ENCODE measurements around the gene RASL10A.

The RASL10A gene

DNA sequence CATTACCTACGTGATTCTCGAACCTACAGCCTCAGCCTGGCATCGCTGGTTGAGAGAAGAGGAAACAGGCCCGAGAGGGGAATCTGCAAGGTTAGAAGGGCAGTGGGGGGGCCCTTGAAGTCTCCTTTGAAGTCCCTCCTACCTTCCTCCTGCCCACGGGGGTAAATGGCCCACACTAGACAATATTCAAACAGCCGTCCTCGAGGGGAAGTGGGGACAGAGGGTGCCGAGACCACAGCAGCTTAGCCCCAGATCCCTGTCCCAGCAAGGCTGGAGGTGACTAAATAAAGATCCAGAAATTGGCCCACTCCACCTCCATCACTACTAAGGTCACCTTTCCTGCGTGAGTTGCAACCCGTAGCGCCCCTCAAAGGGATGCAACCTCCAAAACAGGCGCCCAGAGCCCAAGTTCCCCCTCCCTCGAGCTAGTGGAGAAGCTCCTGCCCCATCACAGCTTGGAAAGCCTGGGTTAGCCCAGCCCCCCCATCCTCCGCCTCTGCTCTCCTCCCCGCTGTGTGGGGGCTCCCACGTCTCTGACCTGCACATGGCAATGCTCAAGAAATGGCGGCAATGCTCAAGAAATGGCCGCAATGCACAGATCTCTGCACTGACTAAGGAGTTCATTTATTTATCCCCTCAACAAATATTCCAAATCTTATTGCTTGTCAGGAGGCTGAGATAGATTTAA, 788 bp upstream of the RASL10A start:
- no peak for DNase-seq

DNA sequence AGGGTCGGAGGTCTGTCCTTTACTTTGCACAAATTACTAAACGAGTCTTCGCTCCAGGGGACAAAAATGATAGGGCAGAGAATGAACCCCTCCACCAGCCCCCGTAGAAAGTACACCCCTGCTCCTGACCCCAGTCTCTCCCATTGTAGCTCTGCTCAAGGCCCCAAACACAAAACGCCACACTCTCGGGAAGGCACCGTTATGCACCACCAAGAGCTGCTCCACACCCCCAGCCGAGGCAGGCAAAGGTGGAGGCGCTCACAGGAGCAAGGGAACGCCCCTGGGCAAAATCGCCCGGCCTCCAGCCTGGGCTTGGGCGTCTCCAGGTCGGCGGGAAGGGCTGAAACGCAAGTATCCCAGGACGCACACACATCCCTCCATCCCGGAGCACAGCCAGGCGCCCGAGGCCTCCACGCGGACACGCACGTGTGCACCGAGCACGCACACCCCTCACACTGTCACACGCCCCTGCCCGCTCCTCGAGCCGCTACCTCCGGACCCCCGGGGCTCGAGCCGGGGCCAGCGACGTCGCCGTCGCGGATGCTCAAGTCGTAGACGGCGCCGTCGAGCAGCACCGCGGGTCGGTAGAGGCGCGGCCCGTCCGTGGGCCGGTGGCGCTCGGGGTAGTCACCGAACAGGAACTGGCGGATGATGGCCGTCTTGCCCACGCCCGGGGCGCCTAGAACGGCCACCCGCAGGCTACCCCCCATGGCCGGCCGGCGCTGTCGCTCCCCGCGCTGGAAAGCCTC, 786 bp downstream of the RASL10A start:
- peak; percentile 35 to 59 (median 48) for DNase-seq

DNA sequence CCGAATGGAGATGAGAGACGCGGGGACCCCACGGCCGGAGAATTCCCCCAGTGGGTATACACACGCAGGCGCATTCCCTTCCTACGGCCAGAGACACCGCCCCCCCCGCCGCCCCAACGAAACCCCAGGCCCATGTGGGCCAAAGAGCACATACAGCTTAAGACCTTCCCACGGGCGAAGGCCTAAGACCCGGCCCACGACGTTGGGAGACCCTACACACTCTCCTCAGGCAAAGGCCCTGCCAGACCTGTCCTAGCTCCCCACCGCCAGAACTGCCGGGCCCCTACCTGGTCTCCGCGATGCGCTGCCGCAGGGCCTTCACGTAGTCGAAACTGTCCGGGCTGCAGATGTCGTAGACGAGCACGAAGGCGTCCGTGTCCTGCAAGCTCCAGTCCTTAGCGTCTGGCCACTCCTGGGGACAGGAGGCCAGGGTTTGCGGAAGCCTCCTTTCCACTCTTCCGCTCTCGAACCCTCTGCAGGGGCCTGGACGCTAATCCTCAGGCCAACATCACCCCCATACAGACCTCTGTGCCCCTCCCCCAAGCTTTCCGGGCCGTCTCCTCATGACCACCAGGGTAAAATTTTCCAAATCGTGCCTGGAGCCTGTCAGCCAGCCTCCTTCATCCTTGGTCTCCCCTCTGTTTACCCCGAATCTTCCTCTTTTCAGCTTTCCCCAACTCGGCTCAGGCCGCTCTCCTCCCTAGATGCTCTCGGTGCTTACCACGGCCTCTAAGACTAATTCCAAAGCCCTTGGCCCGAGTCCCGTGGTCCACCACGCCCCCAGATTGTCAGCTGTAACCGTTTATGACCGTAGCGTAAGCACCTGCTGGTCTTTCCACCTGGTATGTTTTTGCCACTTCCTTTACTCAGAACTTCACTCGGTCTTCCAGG, 1.7 kb downstream of the RASL10A start:
- DNase-seq: no peak

DNA sequence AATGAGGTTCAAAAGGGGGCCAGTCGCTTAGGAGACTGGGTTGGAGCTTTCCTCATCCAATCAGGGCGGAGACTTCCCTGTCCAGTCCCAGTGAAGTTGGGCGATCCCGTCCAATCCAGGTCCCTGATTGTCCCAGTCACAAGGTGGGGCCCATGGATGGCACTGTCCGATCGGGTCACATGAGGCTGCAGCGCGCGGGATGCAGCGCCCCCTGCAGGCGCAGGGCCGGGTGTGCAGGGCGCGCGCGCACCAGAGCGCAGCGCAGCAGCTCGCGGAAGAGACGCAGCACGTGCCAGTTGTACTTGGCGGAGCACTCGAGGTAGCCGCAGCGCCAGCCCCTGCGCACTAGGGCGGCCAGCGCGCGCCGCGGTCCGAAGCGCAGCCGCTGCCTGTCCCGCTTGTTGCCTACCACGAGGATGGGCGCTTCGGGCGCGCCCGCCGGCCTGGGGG, 2.3 kb downstream of the RASL10A start:
- peak; percentile 47 to 66 (median 51) for DNase-seq

DNA sequence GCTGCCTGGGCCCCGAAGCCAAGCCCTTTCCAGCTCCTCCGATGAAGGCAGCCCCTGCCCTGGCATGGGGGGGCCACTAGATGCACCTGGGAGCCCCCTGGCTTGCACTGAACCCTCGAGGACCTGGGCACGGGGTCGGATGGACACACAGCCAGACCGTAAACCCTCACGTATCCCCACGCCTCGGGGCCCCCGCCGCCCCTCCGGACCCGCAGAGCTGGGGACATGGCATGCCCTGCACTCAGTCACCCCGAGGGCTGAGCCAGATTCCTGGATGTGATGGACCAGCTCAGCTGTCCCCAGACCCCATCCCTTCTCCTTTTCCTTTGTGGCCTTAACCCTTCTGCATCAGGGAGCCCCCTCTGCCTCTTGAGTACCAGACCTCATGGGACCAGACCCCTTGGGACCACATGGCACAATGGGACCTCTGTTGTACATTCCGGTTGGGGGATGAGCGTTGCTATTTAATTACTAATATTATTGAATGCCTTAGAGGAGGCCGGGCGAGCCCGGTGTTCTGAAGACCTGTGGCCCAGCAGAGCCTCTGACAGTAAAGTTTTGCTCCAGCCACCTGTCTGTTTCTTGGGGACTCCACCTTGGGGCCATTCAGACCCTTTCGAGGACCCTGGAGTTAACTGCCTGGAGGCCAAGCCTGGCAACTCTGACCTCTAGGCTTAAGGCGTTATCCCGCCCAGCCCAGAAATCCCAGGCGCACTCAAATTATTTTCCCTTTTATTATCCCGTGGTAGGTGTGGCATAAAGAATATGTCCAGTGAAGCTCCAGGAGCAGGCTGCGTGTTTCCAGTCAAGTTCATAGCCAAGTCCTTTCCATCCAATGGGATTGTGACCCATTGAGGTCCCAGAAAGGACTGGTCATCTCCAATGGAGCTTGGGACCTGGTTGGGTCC, 3.0 kb downstream of the RASL10A start:
- no peak for DNase-seq

DNA sequence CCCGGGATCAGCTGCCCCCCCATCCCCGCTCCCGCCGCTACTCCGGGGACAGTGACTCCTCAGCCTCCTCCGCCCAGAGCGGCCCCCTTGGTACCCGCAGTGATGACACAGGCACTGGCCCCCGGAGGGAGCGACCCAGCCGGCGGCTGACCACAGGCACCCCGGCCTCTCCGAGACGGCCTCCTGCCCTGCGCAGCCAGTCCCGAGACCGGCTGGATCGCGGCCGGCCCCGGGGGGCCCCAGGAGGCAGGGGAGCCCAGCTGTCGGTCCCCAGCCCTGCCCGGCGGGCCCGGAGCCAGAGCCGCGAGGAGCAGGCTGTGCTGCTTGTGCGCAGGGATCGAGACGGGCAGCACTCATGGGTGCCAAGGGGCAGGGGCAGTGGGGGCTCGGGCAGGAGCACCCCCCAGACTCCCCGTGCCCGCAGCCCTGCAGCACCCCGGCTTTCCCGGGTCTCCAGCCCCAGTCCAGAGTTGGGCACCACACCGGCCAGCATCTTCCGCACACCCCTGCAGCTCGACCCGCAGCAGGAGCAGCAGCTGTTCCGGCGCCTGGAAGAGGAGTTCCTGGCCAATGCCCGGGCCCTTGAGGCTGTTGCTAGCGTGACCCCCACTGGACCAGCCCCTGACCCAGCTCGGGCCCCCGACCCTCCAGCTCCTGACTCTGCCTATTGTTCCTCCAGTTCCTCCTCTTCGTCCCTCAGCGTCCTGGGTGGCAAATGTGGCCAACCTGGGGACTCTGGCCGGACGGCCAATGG, 3.9 kb downstream of the RASL10A start:
- no peak for DNase-seq

DNA sequence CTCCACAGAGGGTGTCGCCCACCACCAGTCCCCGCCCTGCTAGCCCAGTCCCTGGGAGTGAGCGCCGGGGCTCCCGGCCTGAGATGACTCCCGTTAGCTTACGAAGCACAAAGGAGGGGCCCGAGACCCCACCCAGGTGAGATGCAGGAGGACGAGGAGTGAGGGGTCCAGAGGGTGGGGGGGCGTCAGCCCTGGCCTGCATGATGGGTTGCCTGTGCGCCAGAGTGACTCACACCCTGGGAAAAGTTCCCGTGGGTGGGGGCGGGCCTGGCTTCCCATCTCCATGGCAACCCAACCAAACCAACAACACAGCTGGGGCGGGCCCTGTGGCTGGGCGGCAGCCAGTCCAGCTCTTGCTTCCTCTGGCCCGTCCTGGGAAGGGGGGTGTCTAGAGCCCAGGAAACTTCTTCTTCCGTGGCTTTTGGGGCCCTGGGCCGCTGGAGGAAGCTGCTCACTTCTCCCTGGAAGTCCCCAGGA, 4.6 kb downstream of the RASL10A start:
- peak; percentile 99 to 100 (median 99) for DNase-seq

DNA sequence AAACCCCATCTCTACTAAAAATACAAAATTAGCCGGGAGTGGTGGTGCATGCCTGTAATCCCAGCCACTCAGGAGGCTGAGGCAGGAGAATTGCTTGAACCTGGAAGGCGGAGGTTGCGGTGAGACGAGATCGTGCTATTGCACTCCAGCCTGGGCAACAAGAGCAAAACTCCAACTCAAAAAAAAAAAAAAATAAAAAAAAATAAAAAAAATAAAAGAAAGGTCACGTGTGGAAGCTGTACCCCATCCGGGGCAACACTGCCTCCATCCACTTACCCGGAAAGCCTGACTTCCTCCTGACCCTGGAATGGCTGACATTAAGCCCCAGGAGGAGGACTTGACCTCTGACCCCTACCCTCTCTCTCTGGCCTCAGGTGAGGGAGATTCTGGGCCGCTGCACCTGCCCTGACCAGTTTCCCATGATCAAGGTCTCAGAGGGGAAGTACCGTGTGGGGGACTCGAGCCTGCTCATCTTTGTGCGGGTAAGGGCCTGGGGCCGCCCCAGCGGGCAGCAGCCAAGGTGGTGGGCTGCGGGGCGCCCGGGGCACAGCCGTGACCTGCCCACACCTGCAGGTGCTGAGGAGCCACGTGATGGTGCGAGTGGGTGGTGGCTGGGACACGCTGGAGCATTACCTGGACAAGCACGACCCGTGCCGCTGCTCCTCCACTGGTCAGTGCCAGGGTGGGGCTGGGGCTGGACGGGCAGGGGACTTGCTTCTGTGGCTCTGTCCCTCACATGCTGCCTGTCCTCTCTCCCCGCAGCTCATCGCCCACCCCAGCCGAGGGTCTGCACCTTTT, 5.2 kb downstream of the RASL10A start:
- DNase-seq: no peak

DNA sequence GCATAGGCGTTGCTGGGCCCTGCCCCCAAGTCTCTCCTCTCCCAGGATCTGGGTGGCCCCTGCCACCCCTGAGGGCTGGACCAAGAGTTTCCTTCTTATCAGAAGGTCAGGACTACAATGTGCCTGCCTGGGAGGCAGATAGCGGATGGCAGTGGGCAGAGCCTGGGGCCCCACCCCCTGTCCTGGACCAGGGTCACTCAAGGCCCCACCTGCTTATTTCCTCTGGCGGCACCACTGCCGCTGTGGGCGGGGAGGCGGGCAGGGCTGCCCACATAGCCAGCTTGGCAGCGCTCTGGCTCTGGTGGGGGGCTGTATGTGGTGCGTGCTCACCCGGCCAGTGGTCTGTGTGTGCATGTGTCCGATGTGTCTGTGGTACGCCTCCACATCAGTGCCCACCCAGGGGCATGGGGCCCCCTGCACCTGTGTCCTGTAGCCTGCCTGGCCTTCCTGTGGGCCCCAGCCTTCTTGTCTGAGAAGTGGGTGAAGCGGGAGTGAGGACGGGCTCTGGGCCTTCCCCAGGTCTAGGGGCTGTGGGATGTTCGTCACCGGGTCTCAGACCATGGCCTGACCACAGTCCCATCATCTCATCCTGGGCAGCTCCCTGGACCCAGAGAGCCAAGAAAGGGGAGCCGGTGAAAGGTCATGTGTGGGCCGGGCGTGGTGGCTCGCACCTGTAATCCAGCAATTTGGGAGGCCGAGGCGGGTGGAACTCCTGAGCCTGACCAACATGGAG, 6.0 kb downstream of the RASL10A start:
- DNase-seq: no peak

DNA sequence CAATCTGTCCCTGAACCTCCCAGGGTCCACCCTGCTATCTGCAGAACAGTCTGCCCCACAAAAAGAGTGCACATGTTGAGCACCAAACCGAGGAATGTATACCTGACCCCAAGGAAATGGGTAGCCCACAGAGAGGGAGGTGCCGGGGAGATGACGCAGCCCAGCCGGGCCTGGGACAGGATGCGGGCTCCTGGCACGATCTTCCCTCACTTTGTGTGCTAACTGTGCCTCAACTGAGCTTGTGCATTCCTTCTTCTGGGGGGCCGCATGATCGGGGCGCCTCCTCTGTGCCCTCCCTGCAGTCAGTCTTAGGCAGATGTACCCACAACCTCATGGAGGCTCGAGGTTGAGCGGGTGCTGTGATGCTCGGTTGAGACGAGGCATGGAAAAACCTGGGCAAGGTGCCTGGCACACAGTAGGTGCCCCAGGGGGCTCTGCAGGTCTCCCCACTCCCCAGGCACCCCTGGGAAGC, 6.7 kb downstream of the RASL10A start:
- no peak for DNase-seq

DNA sequence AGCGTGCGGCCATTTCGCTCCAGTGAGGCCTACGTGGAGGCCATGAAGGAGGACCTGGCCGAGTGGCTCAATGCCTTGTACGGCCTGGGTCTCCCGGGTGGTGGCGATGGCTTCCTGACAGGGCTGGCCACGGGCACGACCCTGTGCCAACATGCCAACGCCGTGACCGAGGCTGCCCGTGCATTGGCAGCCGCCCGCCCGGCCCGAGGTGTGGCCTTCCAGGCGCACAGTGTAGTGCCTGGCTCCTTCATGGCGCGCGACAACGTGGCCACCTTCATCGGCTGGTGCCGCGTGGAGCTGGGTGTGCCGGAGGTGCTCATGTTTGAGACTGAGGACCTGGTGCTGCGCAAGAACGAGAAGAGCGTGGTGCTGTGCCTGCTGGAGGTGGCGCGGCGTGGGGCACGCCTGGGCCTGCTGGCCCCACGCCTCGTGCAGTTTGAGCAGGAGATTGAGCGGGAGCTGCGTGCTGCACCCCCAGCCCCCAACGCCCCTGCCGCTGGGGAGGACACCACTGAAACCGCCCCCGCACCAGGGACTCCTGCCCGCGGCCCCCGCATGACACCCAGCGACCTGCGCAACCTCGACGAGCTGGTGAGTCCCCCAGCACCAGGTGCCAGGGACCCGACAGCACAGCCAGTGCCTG, 7.2 kb downstream of the RASL10A start:
- no peak for DNase-seq

DNA sequence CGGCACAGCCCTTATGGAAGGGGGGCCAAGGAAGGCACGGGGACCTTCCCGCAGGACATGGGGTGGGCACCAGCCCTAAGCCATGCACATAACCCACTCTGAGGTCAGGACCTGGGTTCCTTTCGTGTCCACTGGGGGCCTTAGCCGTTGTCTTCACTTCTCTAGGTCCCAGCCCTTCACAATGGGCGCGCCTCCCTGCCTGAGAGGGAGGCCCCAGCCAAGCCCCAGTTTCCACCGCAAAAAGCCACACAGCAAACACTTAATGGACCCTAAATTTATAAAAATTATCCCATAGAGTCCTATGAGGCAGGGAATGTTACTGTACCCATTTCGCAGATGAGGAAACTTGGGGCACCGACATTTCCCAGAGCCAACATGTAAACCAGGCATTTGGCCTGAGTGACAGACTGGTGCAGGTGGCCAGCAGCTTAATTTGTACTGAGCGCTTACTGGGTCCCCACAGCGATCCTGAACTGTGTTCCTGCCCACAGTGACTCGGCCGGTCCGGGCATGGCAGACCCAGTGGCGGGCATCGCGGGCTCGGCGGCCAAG, 7.8 kb downstream of the RASL10A start:
- DNase-seq: no peak

DNA sequence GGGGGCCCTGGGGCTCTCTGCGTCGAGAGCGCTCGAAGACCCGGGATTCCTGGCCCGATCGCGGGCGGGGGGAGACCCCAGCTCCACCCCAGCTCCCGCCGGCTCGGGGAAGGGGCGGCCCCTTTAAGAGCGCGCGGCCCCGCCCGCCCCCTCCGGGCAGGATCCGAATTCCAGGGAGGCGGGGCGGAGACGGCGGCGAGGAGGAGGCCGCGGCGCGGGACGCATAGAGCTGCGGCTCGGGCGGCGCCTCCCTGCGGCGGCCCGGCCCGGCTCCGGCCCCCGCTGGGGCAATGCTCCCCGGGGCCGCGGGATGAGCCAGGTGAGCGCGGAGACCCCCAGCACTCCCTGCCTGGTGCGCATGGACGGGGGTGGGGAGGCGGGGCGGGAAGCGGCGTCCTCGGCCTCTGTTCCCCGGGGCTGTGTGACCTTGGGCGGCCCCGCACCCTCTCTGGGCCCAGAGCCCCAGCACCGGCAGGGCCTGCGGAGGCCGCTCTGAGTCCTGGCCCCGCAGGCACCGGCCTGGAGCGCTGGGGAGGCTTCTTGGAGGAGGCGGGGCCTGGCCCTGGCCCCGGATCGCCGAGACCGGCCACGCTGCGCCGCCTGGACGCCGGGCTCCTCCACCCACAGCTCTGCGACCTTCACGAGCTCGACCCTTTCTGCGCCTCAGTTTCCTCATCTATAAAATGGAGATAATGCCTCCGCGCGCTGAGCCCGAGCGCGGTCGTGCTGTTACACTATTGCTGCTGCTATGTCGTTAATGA, 8.5 kb downstream of the RASL10A start:
- DNase-seq: peak; percentile 80 to 94 (median 87)

DNA sequence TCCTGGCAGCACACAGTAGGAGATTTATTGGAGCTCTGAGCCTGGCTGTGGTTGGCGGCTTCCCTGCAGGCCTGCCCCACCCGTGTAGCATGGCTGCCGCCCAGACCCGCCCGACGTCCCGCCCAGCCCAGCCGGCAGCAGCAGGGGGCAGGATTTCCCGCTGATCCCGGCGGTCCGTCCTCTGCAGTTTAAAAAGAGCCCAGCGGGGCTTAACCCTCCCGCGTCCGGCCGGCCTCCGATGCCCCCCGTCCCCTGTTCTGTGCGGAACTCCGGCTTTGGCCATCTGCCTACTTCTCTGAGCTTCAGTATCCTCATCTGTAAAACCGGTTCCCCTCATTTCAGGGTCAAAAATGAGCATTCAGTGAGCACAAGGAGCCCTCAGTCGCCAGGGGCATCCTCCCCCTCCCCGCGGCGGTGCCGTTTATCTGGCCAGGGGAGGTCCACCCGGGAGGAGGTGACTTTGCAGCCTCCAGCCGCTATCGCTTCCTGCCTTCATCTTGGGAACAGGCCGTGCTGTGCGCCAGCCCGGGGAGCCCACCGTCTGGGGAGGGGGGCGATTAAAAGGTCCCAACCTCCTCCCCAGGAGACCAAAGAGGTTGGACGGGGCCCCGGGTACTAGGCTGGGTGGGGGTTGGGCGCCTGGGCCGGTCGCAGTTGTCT, 9.2 kb downstream of the RASL10A start, which contains the start of gene GAS2L1:
Gene GAS2L1 (plus strand): TSS at position 476 of the 660 bp plus-strand sequence. CDS start 1,456 bp downstream, outside the sequence.
- DNase-seq: peak; percentile 70 to 91 (median 82)

DNA sequence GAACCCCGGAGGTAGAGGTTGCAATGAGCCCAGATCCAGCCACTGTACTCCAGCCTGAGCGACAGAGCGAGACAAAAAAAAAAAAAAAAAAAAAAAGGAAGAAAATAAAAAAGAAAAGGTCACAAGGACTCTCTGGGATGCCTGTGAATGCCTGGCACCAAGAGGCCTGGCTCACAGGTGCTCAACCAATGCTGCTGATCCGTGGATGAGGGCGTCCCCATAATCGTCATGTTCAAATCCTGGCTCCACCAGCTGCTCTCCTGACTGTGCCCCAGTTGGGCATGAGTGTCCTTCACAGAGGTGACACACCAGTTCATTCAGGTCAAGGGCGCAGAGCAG, 9.7 kb downstream of the RASL10A start:
- no peak for DNase-seq

DNA sequence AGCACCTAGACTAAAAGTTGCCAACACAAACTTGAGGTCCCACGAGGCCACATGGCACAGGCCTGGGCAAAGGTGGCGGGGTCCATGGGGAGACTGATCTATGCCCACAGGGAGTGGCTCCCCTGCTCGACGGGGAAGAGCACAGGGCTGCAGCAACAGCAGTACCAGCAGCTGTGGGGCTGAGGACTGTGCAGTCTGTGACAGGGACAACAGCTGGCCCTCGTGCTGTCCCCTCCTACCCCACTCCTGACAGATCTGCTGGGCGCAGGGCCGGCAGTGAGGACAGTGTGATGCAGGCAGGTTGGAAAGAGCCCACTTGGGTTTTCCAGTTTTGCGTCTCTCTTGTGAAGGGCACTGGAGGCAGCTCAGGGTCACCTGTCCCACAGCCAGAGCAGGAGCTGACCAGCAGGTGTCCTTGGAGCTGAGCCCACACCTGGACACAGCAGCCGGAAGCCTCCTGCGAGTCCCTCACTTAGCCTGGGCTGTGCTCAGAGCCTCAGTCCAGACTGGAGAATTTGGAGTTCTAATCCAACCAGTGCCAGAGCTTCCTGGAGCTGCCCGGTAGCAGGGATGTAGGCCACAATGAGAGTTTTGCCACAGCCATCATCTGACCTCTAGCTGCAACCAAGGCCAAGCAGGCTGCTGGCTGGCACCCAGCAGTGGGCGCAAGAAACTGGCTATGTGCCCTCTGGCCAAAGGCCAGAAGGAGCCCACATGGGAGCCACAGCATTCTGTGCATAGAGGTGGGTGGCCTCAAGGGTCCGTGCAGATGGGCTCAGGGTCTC, 12.6 kb downstream of the RASL10A start:
- DNase-seq: no peak

DNA sequence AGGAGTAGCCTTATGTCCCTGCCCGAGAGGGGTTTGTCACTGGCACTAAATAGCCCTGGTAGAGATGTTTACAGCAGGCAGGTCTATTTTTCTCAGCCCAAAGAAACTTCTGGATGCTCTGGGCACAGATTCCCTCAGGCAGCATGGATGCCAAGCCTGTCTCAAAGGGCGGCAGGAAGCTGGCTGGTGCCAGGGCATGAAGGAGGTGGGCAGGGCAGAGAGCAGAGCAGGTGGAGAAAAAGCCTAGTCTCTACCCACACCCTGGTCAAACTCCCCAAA, 13.2 kb downstream of the RASL10A start:
- DNase-seq: no peak
